C4-2B (cell line): ENCODE results near the gene GALNTL6.
A peak's percentile ranks its signal among the peaks of the same experiment; 100 is the strongest.

Source experiments
- H3K27ac ChIP-seq: fragments of 450-650 bp; 2 replicates; pipeline ENCODE4 v1.5.1; 2017
- ZFX ChIP-seq: fragments of 450-650 bp; IDR thresholded peaks from 2 replicates; pipeline ENCODE4 v1.6.1; 2017
- TF ChIP-seq, protein P1 (sequence below): fragments of 450-650 bp; conservative IDR thresholded peaks from 2 replicates; pipeline ENCODE4 v1.5.1; 2017; ENCODE audit warnings: mild to moderate bottlenecking

The GALNTL6 gene

DNA sequence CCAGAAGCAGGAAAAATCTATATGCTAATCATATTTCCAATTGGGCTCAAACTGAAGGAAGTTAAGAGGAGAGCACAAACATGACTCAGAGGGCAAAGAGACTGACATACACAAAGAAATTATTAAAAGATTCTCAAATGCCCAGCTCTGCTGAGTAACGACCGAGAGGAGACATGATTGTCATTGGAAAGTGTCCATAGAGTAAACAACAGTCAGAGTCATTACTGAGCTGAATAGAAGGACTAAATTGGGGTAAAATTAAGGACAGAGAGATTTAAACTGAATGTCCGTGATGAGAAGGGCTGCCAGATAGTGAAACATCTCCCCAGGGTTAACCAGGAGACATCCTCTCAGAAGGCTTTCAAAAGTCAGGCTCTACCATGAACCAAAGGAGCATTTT is 1244.2 kb downstream of the GALNTL6 start:
- TF ChIP-seq ZFX, result no peak
- TF ChIP-seq, protein P1, sequence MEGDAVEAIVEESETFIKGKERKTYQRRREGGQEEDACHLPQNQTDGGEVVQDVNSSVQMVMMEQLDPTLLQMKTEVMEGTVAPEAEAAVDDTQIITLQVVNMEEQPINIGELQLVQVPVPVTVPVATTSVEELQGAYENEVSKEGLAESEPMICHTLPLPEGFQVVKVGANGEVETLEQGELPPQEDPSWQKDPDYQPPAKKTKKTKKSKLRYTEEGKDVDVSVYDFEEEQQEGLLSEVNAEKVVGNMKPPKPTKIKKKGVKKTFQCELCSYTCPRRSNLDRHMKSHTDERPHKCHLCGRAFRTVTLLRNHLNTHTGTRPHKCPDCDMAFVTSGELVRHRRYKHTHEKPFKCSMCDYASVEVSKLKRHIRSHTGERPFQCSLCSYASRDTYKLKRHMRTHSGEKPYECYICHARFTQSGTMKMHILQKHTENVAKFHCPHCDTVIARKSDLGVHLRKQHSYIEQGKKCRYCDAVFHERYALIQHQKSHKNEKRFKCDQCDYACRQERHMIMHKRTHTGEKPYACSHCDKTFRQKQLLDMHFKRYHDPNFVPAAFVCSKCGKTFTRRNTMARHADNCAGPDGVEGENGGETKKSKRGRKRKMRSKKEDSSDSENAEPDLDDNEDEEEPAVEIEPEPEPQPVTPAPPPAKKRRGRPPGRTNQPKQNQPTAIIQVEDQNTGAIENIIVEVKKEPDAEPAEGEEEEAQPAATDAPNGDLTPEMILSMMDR, result no peak
- H3K27ac ChIP-seq, result peak overlapping the region; percentile 53; the same call in 1 of the 2 replicates

DNA sequence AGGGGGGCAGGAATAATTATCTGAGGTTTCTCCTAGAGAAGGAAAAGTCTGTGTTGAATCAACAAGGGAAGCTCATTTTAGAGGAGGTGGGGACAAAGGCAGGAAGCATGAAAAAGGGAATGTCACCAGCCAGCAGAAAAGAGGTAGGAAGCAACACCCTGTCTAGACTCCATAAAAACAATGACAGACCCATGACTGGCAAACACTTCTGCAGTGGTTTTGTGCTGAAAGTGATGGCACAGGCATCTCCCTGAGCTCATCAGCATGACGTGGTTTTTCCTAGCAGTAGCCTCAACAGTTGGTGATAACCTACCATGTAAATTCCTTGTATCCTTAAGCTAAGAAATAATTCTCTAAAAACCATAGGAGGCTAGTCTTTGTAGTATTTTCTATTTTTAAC is 1244.7 kb downstream of the GALNTL6 start:
- TF ChIP-seq, protein P1, result no peak
- no peak for TF ChIP-seq ZFX
- peak overlapping the region; percentile 53; the same call in 1 of the 2 replicates for H3K27ac ChIP-seq

DNA sequence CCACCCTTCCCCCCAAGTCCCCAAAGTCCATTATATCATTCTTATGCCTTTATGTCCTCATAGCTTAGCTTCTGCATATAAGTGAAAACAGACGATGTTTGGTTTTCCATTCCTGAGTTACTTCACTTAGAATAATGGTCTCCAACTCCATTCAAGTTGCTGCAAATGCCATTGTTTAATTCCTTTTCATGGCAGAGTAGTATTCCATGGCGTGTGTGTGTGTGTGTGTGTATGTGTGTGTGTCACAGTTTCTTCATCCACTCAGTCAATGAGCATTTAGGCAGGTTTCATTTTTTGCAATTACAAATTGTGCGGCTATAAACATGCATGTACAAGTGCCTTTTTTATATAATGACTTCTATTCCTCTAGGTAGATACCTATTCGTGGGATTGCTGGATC is 1248.0 kb downstream of the GALNTL6 start:
- no peak overlapping the region for H3K27ac ChIP-seq
- no peak for TF ChIP-seq ZFX
- TF ChIP-seq, protein P1, result no peak

DNA sequence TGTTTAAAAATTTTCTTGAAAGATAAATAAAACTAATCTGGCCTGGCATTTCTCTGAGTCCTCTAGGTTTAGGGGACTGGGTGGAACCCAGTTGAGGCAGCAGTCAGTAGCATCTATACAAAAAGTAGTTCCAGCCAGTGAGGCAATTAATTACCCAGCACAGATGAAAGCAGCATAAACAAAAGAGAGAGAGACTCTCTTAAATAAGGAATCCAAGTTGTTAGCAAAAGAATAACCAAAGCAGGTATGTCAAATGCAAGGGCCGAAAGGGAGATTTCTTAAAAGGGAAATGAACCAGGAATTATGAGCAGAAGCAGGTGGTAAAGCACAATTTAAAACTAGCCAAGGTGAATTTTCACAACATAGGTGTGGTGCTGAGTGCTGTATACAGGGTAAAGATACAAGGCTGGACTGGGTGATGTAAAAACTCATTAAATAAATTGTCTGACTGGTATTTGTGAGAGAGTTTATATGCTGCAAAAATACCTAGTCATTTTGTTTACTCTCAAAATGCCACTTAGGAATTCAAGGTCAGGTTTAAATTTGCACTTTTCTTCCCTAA is 1260.8 kb downstream of the GALNTL6 start:
- H3K27ac ChIP-seq, result no peak overlapping the region

DNA sequence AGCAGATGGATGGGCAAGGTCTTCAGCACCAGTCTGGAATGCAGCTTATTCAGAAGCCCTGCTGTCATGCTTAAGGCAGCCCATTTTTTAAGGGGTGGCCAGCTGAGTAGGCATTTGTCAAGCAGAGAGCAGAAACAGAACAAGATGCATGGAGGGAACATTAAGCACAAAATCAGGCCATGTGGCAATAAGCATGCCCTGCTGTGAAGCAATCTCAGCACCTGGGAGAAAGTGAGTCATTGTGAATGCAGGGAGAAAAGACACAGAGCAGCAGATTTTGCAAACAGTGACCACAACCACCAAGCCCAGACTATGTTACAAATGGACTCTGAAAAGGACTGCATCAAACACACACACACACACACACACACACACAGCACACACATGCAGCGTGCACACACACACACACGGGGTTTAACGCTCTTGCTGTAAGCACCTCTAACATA is 1261.3 kb downstream of the GALNTL6 start:
- no peak for TF ChIP-seq ZFX
- TF ChIP-seq, protein P1, result no peak
- no peak overlapping the region for H3K27ac ChIP-seq

More for the DNA sequence above, 1260.8 kb downstream of the GALNTL6 start:
- no peak for TF ChIP-seq ZFX
- TF ChIP-seq, protein P1, result no peak

DNA sequence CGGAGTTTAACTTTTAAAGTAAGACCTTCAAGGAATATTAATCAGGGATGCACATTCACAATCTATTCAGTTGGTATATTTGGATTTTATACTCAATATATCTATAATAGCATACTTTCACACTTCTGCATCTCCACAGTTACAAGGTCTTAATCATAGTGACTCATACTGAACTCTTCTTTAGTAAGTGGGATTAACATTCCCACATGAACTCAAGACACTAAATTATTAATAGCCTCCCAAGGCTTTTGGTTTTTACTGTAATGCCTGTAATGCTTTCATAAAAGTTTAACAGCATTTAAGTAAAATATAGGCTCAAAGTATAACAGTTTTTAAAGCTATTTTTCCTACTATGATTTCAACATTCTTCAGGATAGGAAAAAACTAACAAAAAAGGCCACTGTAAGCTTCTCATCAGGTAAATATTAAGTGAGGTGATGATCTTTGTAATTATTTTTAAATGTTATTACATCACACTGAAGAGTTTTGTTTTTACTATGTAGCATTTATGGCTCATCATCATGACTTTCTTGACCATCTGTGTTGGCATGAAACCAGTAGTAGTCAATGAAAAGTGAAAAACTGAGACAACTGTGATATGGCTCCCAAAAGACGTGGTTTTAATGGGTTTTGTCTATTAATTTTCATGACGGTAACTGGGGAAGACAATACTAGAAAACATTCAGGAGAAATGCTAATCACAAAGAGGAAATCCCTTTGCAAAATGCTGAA is 1263.9 kb downstream of the GALNTL6 start:
- H3K27ac ChIP-seq, result no peak overlapping the region
- no peak for TF ChIP-seq ZFX
- TF ChIP-seq, protein P1, result no peak

DNA sequence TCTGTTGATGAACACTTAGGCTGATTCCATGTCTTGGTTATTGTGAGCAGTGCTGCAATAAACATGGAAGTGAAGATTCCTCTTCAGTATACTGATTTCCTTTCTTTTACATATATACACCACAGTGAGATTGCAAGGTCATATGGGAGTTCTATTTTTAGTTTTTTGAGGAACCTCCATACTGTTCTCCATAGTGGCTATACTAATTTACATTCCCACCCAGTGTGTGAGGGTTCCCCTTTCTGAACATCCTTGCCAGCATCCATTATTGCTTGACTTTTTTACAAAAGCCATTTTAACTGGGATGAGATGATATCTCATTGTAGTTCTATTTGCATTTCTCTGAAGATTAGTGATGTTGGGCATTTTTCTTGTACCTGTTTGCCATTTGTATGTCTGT is 1274.9 kb downstream of the GALNTL6 start:
- TF ChIP-seq, protein P1, result no peak
- TF ChIP-seq ZFX, result no peak
- no peak overlapping the region for H3K27ac ChIP-seq
